Activated CD8-positive, alpha-beta memory T cell treated with anti-CD3 and anti-CD28 coated beads, Interleukin-2, amount 50 U/mL, for 1 hour (primary cell): ENCODE measurements around the gene ATP9A.
"Not testable (repeated sequence)": the region's sequence is repeated elsewhere in the genome, so short reads cannot be mapped to it uniquely, and the experiment has no call there.

Experiments used
- DNase-seq: peaks from one replicate; pipeline ENCODE4 v3.0.0-alpha.2; 2020; ENCODE audit errors: extremely low read depth

ATP9A gene

GRCh38 chr20:51654495-51654894, 113.7 kb downstream of the ATP9A start:
- DNase-seq: no peak

- no peak for DNase-seq
Measured at GRCh38 chr20:51654060-51654459, 114.1 kb downstream of the ATP9A start.

DNA sequence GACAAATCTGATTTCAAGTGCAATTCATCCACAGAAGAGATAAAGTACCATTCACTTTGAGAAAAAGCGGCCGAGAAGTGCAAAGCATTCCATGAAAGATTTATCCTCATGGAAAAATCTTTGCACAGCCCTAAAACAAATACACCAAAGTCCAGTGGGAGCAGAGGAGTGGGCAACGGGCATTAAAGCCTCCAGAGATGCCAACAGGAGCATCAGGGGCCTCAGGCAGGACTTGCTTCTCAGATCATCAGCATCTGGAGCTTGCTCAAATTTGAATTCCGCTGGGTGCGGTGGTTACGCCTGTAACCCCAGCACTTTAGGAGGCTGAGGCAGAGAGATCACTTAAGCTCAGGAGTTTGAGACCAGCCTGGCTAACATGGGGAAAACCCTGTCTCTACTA, 115.0 kb downstream of the ATP9A start:
- no peak for DNase-seq

- DNase-seq: no peak
Measured at GRCh38 chr20:51651921-51652549, 116.2 kb downstream of the ATP9A start.

GRCh38 chr20:51650685-51651134, 117.5 kb downstream of the ATP9A start:
- DNase-seq: no peak

DNA sequence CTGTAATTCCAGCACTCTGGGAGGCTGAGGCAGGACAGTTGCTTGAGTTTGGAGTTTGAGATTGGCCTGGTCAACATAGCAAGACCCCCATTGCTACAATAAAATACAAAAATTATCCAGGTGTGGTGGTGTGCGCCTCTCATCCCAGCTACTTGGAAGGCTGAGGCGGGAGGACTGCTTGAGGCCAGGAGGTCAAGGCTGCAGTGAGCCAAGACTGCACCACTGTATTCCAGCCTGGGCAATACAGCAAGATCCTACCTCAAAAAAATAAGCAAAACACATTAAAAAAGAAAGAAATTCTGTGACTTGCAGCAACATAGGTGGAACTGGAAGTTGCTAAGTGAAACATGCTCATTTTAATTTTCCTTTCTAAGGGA, 119.6 kb downstream of the ATP9A start:
- no peak for DNase-seq

GRCh38 chr20:51647674-51648570, 120.3 kb downstream of the ATP9A start:
- no peak for DNase-seq

DNA sequence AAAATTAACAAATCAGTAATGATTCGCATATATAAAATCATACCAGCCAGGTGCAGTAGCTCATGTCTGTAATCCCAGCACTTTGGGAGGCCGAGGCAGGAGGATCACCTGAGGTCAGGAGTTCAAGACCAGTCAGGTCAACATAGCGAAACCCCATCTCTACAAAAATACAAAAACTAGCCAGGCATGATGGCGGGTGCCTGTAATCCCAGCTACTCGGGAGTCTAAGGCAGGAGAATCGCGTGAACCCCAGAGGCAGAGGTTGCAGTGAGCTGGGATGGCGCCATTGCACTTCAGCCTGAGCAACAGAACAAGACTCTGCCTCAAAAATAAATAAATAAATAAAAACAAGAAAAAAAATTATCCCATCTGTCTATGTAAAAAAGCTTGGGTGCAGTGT, 124.4 kb downstream of the ATP9A start:
- DNase-seq: not testable (repeated sequence)

DNA sequence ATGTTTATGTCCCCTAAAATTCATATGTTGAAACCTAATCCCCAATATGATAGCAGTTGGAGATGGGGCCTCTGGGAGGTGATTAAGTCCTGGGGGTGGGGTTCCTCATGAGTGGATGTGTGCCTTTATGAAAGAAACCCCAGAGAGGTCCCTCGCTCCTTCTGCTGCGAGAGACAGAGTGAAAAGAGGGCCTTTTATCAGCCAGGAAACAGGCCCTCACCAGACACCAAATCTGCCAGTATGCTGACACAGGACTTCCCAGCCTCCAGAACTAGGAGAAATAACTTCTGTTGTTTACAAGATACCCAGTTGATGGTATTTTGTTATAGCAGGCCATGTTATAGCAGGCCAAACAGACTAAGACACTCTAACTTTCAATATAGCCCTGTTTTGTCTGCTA, 124.8 kb downstream of the ATP9A start:
- no peak for DNase-seq

DNA sequence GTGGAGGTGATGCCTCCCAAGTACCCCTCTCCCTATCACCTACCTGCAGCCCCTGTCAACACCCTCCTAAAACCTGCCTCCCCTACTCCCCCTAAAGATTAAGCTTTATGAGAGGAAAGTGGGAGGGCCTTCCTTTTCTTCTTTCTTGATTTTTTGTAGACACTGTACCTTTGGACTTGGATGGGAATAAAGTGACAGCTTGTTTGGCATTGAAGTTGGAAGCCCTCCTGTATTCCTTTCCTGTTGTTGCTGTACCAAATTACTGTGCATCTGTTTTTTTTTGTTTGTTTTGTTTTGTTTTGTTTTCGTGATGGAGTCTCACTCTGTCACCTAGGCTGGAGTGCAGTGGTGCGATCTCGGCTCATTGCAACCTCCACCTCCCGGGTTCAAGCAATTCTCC, 126.3 kb downstream of the ATP9A start:
- DNase-seq: no peak

GRCh38 chr20:51640743-51641142, 127.4 kb downstream of the ATP9A start:
- no peak for DNase-seq

GRCh38 chr20:51639206-51639832, 128.9 kb downstream of the ATP9A start:
- DNase-seq: no peak

DNA sequence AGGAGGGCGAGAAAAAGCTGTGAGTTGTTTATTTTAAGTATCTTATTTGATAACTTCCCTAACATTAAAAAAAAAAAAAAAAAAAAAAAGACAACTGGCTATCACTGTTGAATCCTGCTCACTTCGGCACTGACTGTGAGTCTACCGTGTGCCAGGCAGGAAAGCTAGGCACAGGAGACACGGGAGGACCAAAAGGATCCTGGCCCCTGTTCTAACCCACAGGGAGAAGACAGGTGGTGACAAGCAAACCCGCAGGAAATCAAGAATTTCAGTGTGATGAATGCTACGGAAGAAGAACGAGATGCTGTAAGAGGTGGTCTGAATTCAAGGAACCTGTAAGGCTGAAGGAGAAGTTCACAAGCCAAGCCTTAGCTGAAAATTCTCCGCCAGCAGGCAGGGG, 130.9 kb downstream of the ATP9A start:
- DNase-seq: no peak

- no peak for DNase-seq
Measured at GRCh38 chr20:51636123-51636522, 132.1 kb downstream of the ATP9A start.

DNA sequence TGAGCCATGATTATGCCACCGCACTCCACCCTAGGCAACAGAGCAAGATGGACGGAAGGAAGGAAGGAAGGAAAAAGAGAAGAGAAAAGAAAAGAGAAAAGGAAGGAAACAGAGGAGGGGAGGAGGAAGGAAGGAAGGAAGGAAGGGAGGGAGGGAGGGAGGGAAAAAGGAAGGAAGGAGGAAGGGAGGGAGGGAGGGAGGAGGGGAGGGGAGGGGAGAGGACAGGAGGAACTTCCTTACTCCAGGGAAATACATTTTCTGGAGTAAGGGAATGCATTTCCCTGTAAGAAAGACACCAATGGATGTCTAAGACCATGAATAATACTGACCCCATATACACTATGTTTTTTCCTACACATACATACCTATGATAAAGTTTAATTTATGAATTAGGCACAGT, 132.5 kb downstream of the ATP9A start:
- no peak for DNase-seq

DNA sequence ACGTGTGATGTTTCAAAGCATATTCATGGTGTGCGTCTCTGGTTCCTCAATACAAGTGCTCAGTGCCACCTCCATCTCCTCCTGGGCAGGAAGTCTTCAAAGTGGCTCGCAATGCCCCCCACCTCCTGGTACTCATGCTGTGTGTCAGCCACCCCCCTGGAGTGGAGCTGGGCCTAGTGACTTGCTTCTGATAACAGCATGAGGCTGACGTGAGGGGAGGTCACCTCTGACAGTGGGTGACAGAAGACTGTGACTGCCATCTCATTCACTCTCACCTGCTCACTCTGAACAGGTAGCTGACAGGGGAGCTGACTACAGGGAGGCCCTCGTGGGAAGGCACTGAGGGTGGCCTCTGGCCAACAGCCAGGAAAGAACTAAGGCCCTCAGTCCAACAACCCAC, 133.3 kb downstream of the ATP9A start:
- no peak for DNase-seq

- DNase-seq: no peak
Measured at GRCh38 chr20:51634257-51634656, 133.9 kb downstream of the ATP9A start.

GRCh38 chr20:51633430-51633829, 134.8 kb downstream of the ATP9A start:
- no peak for DNase-seq

- no peak for DNase-seq
Measured at GRCh38 chr20:51631953-51632352, 136.2 kb downstream of the ATP9A start.

DNA sequence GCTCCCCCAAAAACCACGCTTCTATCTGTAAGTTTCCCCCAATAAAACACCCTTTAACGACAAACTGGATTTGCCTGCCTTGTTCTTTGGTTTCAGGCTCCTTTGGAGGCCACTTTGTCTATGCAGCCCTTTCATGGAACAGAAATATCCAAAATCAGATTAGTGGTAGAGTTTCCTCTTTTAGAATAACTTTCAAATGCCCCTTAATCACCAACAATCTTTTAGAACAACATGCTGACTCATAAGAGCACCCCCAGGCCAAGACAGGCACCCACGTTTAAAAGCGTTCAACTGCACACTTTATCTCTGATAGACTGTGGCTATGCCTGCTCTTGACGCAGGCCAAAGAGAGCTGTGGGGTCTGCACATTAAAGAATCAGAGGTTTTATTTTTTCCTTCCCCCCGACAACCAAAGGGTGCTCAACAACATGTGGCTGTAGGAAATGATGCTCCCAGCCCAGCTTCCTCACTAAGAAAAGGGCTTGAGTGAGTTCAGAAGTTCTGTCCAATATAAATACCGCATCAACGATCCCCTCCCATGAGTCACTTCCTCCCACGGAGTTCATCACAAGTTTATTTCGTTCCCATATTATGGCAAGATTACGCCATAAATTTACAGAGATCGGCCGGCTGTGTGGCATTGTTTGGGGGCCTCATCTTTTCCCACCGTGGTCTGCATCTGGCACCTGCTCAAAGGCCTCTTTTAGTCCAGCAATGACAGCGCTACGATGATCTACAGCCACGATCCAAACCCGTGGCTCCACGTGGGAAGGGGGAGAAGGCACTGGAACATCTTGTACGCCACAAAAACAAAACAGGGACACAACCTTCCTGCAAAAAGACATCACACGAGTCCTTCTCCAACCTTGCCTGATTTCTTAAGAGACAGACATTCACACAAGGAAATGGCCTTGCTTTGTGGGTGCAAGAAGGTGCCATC, 136.9 kb downstream of the ATP9A start:
- DNase-seq: no peak

DNA sequence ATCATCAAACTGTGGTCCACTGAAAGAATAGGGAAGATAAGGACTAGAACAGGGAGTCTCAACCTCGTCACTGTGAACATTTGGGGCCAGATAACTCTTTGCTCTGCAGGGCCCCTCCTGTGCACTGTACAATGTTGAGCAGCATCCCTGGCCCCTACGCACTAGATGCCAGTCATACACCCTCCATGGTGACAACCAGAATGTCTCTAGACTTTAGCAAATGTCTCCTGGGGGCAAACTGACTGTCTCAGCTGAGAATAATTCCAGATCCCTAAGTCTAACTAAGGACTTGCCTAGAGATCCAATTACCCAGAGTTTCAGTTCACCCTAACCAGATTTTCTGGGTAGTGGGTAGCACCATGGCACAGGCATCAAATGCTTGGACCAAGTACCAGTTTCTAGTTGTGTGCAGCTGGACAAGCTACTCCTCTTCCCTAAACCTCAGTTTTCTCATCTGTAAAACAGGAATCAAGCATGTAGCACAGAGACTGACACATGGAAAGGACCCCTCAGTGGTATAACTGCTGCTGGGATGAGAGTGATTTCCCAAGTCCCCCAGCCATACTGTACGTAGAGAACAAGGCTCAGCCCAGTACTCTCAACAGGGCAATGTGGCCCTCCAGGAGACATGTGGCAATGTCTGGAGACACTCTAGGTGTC, 138.7 kb downstream of the ATP9A start:
- no peak for DNase-seq
